ACHN (cell line): ENCODE data around the gene ANKS1B.

ENCODE experiments used
- DNase-seq: peaks from one replicate; pipeline ENCODE4 v3.0.0-alpha.2; 2015
- in situ Hi-C: cut with HindIII; loops from 2 replicates; pipeline ENCODE4 v1.10.0; 2017; ENCODE audit warnings: low sequenced_read_pairs, low pct_ligation_motif_present, low pct_unique_long_range_greater_than_20kb

ANKS1B gene

GRCh38 chr12:99119449-99119848 is 865.3 kb downstream of the ANKS1B start:
- in situ Hi-C loops = no loop called here
- DNase-seq = no peak

- no peak for DNase-seq
- in situ Hi-C loops = no loop called here
These were observed 873.1 kb downstream of the ANKS1B start for GRCh38 chr12:99111600-99111999.

- DNase-seq = no peak
- in situ Hi-C loops = no loop called here
These were observed 873.9 kb downstream of the ANKS1B start for GRCh38 chr12:99110868-99111267.

- DNase-seq = no peak
- in situ Hi-C loops = no loop called here
These were observed 874.5 kb downstream of the ANKS1B start for GRCh38 chr12:99110212-99110611.

- no peak for DNase-seq
- in situ Hi-C loops = no loop called here
These were observed 875.8 kb downstream of the ANKS1B start for GRCh38 chr12:99108924-99109323.

- in situ Hi-C loops = no loop called here
- no peak for DNase-seq
These were observed 885.0 kb downstream of the ANKS1B start for GRCh38 chr12:99099786-99100185.

GRCh38 chr12:99097171-99097570 is 887.6 kb downstream of the ANKS1B start:
- no peak for DNase-seq
- in situ Hi-C loops = no loop called here

- in situ Hi-C loops = no loop called here
- DNase-seq = no peak
These were observed 891.6 kb downstream of the ANKS1B start for GRCh38 chr12:99093166-99093565.

- no peak for DNase-seq
- in situ Hi-C loops = no loop called here
These were observed 892.5 kb downstream of the ANKS1B start for GRCh38 chr12:99092100-99092851.

- DNase-seq = no peak
- in situ Hi-C loops = no loop called here
These were observed 897.5 kb downstream of the ANKS1B start for GRCh38 chr12:99087278-99087677.

GRCh38 chr12:99079811-99080210 is 904.9 kb downstream of the ANKS1B start:
- DNase-seq = no peak
- in situ Hi-C loops = no loop called here

GRCh38 chr12:99068993-99069747 is 915.6 kb downstream of the ANKS1B start:
- in situ Hi-C loops = loop anchor here (25.0 kb wide), 1 partner anchor 693 kb away; no protein-coding TSS in a partner anchor
- DNase-seq = no peak

- in situ Hi-C loops = loop anchor here (25.0 kb wide), 1 partner anchor 695 kb away; no protein-coding TSS in a partner anchor
- no peak for DNase-seq
These were observed 917.5 kb downstream of the ANKS1B start for GRCh38 chr12:99067171-99067785.

GRCh38 chr12:99066726-99067125 is 918.0 kb downstream of the ANKS1B start:
- DNase-seq = no peak
- in situ Hi-C loops = loop anchor here (25.0 kb wide), 1 partner anchor 696 kb away; no protein-coding TSS in a partner anchor

- in situ Hi-C loops = loop anchor here (25.0 kb wide), 1 partner anchor 699 kb away; no protein-coding TSS in a partner anchor
These were observed 921.6 kb downstream of the ANKS1B start for GRCh38 chr12:99063182-99063581.

GRCh38 chr12:99059824-99060511 is 924.8 kb downstream of the ANKS1B start:
- DNase-seq = no peak
- in situ Hi-C loops = loop anchor here (25.0 kb wide), 1 partner anchor 702 kb away; no protein-coding TSS in a partner anchor

More at GRCh38 chr12:99063182-99063581, 921.6 kb downstream of the ANKS1B start:
- DNase-seq = no peak

- in situ Hi-C loops = loop anchor here (25.0 kb wide), 1 partner anchor 705 kb away; no protein-coding TSS in a partner anchor
- no peak for DNase-seq
These were observed 927.1 kb downstream of the ANKS1B start for GRCh38 chr12:99057670-99058069.

- in situ Hi-C loops = loop anchor here (25.0 kb wide), 1 partner anchor 706 kb away; no protein-coding TSS in a partner anchor
These were observed 928.5 kb downstream of the ANKS1B start for GRCh38 chr12:99056186-99056585.

More at GRCh38 chr12:99056186-99056585, 928.5 kb downstream of the ANKS1B start:
- no peak for DNase-seq
